ENCODE data around the gene ART3. TPM values are rescaled to one million over a fixed set of nuclear protein-coding genes. Genes with fewer than 3 reads are reported as not detected.

ART3 gene
- polyA plus RNA-seq (2013, experiment 1 of 2): 0.18 TPM
- polyA plus RNA-seq (2013, experiment 2 of 2): 0.20 TPM

- Histone ChIP-seq H4K5ac (ENCODE audit: low read length) (no peak within 1 kb of the TSS), H3K4ac (ENCODE audit: low read depth, low read length) (no peak within 1 kb of the TSS), H2BK5ac (ENCODE audit: low read length) (no peak within 1 kb of the TSS), H3K9ac (ENCODE audit: low read length) (no peak within 1 kb of the TSS), H3K79me1 (ENCODE audit: low read length) (no peaks in the 10 kb centered on the region), H3K27me3 (ENCODE audit: insufficient read depth, low read length, poor library complexity) (no peaks in the 10 kb centered on the region), H3K36me3 (ENCODE audit: control insufficient read depth, insufficient read depth, low read length) (no peaks in the 10 kb centered on the region), H2BK120ac (ENCODE audit: low read depth, low read length) (no peak within 1 kb of the TSS), H3K18ac (ENCODE audit: low read length) (no peak within 1 kb of the TSS), H3K4me3 (ENCODE audit: low read length) (no peak within 1 kb of the TSS), H2BK15ac (replicated peaks; ENCODE audit: low read depth) (no peak within 1 kb of the TSS), H3K4me1 (ENCODE audit: control insufficient read depth, low read depth, low read length) (no peaks in the 10 kb centered on the region), H3K79me2 (ENCODE audit: control insufficient read depth, insufficient read depth, low read length) (no peaks in the 10 kb centered on the region), H3K56ac (ENCODE audit: low read length) (no peak within 1 kb of the TSS), H4K8ac (ENCODE audit: low read depth, low read length) (no peak within 1 kb of the TSS), H3K23ac (ENCODE audit: low read length) (no peak within 1 kb of the TSS), H3K27ac (ENCODE audit: low read depth, low read length) (no peak within 1 kb of the TSS), H3K4me2 (ENCODE audit: low read length) (no peak within 1 kb of the TSS), H2AK5ac (ENCODE audit: low read length) (no peak within 1 kb of the TSS)
- no CpG with 5 or more reads among the region's 1 CpG for WGBS (ENCODE audit: extremely low coverage, insufficient coverage, low lambda C conversion rate)
- DNase-seq: no peak
Observed at GRCh38 chr4:76074468-76074867, at the start of gene ART3. ART3 (plus strand) TSS chr4:76074709; CDS start chr4:76075890, 1,181 bp downstream.

GRCh38 chr4:76028350-76028765, 46.2 kb upstream of the ART3 start:
- Histone ChIP-seq H3K18ac (ENCODE audit: low read length) (no peak overlapping the region), H3K4me1 (ENCODE audit: control insufficient read depth, low read depth, low read length) (no peaks in the 10 kb centered on the region), H2AK5ac (ENCODE audit: low read length) (no peak overlapping the region), H2BK120ac (ENCODE audit: low read depth, low read length) (no peak overlapping the region), H3K27ac (ENCODE audit: low read depth, low read length) (no peak overlapping the region), H3K36me3 (ENCODE audit: control insufficient read depth, insufficient read depth, low read length) (no peaks in the 10 kb centered on the region), H3K9ac (ENCODE audit: low read length) (no peak overlapping the region), H3K4me3 (ENCODE audit: low read length) (no peak overlapping the region), H2BK15ac (replicated peaks; ENCODE audit: low read depth) (no peak overlapping the region), H3K27me3 (ENCODE audit: insufficient read depth, low read length, poor library complexity) (no peaks in the 10 kb centered on the region), H3K56ac (ENCODE audit: low read length) (no peak overlapping the region), H2BK5ac (ENCODE audit: low read length) (no peak overlapping the region), H4K5ac (ENCODE audit: low read length) (no peak overlapping the region), H3K79me1 (ENCODE audit: low read length) (no peaks in the 10 kb centered on the region), H3K23ac (ENCODE audit: low read length) (no peak overlapping the region), H3K79me2 (ENCODE audit: control insufficient read depth, insufficient read depth, low read length) (no peaks in the 10 kb centered on the region), H3K4ac (ENCODE audit: low read depth, low read length) (no peak overlapping the region), H3K4me2 (ENCODE audit: low read length) (no peak overlapping the region), H4K8ac (ENCODE audit: low read depth, low read length) (no peak overlapping the region)
- DNase-seq: no peak
- WGBS (ENCODE audit: extremely low coverage, insufficient coverage, low lambda C conversion rate): no CpG with 5 or more reads among the region's 6 CpGs

- no peaks in the 10 kb centered on the region for H3K79me1 ChIP-seq (ENCODE audit: low read length)
- no peak overlapping the region for H4K8ac ChIP-seq (ENCODE audit: low read depth, low read length)
- no peak overlapping the region for H3K23ac ChIP-seq (ENCODE audit: low read length)
- H3K4me1 ChIP-seq (ENCODE audit: control insufficient read depth, low read depth, low read length): no peaks in the 10 kb centered on the region
- H3K18ac ChIP-seq (ENCODE audit: low read length): no peak overlapping the region
- no peak overlapping the region for H3K27ac ChIP-seq (ENCODE audit: low read depth, low read length)
- no peak overlapping the region for H2AK5ac ChIP-seq (ENCODE audit: low read length)
- H2BK120ac ChIP-seq (ENCODE audit: low read depth, low read length): no peak overlapping the region
- H3K4me3 ChIP-seq (ENCODE audit: low read length): no peak overlapping the region
- H2BK5ac ChIP-seq (ENCODE audit: low read length): no peak overlapping the region
- no peak overlapping the region for H3K56ac ChIP-seq (ENCODE audit: low read length)
- H3K79me2 ChIP-seq (ENCODE audit: control insufficient read depth, insufficient read depth, low read length): no peaks in the 10 kb centered on the region
- H3K4ac ChIP-seq (ENCODE audit: low read depth, low read length): no peak overlapping the region
- no CpG with 5 or more reads among the region's 2 CpGs for WGBS (ENCODE audit: extremely low coverage, insufficient coverage, low lambda C conversion rate)
- no peak for DNase-seq
- no peak overlapping the region for H3K4me2 ChIP-seq (ENCODE audit: low read length)
- H2BK15ac ChIP-seq (replicated peaks; ENCODE audit: low read depth): no peak overlapping the region
- H3K9ac ChIP-seq (ENCODE audit: low read length): no peak overlapping the region
- H3K36me3 ChIP-seq (ENCODE audit: control insufficient read depth, insufficient read depth, low read length): no peaks in the 10 kb centered on the region
- no peaks in the 10 kb centered on the region for H3K27me3 ChIP-seq (ENCODE audit: insufficient read depth, low read length, poor library complexity)
- no peak overlapping the region for H4K5ac ChIP-seq (ENCODE audit: low read length)
Observed at GRCh38 chr4:76029300-76029699, 45.2 kb upstream of the ART3 start.

GRCh38 chr4:76035141-76035540, 39.4 kb upstream of the ART3 start:
- Histone ChIP-seq H3K18ac (ENCODE audit: low read length) (no peak overlapping the region), H3K9ac (ENCODE audit: low read length) (no peak overlapping the region), H2BK15ac (replicated peaks; ENCODE audit: low read depth) (no peak overlapping the region), H3K27me3 (ENCODE audit: insufficient read depth, low read length, poor library complexity) (no peaks in the 10 kb centered on the region), H3K4me2 (ENCODE audit: low read length) (no peak overlapping the region), H3K56ac (ENCODE audit: low read length) (no peak overlapping the region), H2BK120ac (ENCODE audit: low read depth, low read length) (no peak overlapping the region), H3K4me3 (ENCODE audit: low read length) (no peak overlapping the region), H3K27ac (ENCODE audit: low read depth, low read length) (no peak overlapping the region), H2BK5ac (ENCODE audit: low read length) (no peak overlapping the region), H4K5ac (ENCODE audit: low read length) (no peak overlapping the region), H3K79me2 (ENCODE audit: control insufficient read depth, insufficient read depth, low read length) (no peaks in the 10 kb centered on the region), H2AK5ac (ENCODE audit: low read length) (no peak overlapping the region), H3K79me1 (ENCODE audit: low read length) (no peaks in the 10 kb centered on the region), H3K36me3 (ENCODE audit: control insufficient read depth, insufficient read depth, low read length) (no peaks in the 10 kb centered on the region), H3K4me1 (ENCODE audit: control insufficient read depth, low read depth, low read length) (no peaks in the 10 kb centered on the region), H3K4ac (ENCODE audit: low read depth, low read length) (no peak overlapping the region), H3K23ac (ENCODE audit: low read length) (no peak overlapping the region), H4K8ac (ENCODE audit: low read depth, low read length) (no peak overlapping the region)
- DNase-seq: no peak
- no CpG with 5 or more reads among the region's 3 CpGs for WGBS (ENCODE audit: extremely low coverage, insufficient coverage, low lambda C conversion rate)

GRCh38 chr4:76035799-76036380, 38.6 kb upstream of the ART3 start, which contains the start of gene CXCL11:
CXCL11 (minus strand) TSS chr4:76036070; CDS start chr4:76035987, 83 bp downstream.
- Histone ChIP-seq H3K27me3 (ENCODE audit: insufficient read depth, low read length, poor library complexity) (no peaks in the 10 kb centered on the region), H3K27ac (ENCODE audit: low read depth, low read length) (no peak within 1 kb of the TSS), H3K79me1 (ENCODE audit: low read length) (no peaks in the 10 kb centered on the region), H2AK5ac (ENCODE audit: low read length) (no peak within 1 kb of the TSS), H3K4me2 (ENCODE audit: low read length) (no peak within 1 kb of the TSS), H3K4me3 (ENCODE audit: low read length) (no peak within 1 kb of the TSS), H3K4me1 (ENCODE audit: control insufficient read depth, low read depth, low read length) (no peaks in the 10 kb centered on the region), H3K18ac (ENCODE audit: low read length) (no peak within 1 kb of the TSS), H3K56ac (ENCODE audit: low read length) (no peak within 1 kb of the TSS), H3K79me2 (ENCODE audit: control insufficient read depth, insufficient read depth, low read length) (no peaks in the 10 kb centered on the region), H3K36me3 (ENCODE audit: control insufficient read depth, insufficient read depth, low read length) (no peaks in the 10 kb centered on the region), H3K4ac (ENCODE audit: low read depth, low read length) (no peak within 1 kb of the TSS), H2BK5ac (ENCODE audit: low read length) (no peak within 1 kb of the TSS), H4K5ac (ENCODE audit: low read length) (no peak within 1 kb of the TSS), H3K9ac (ENCODE audit: low read length) (no peak within 1 kb of the TSS), H2BK15ac (replicated peaks; ENCODE audit: low read depth) (no peak within 1 kb of the TSS), H2BK120ac (ENCODE audit: low read depth, low read length) (no peak within 1 kb of the TSS), H4K8ac (ENCODE audit: low read depth, low read length) (no peak within 1 kb of the TSS), H3K23ac (ENCODE audit: low read length) (no peak within 1 kb of the TSS)
- no CpG with 5 or more reads among the region's 2 CpGs for WGBS (ENCODE audit: extremely low coverage, insufficient coverage, low lambda C conversion rate)
- DNase-seq: no peak

- DNase-seq: no peak
Observed at GRCh38 chr4:76036855-76037254, 37.7 kb upstream of the ART3 start.

More at GRCh38 chr4:76036855-76037254, 37.7 kb upstream of the ART3 start:
- WGBS (ENCODE audit: extremely low coverage, insufficient coverage, low lambda C conversion rate): no CpG with 5 or more reads among the region's 3 CpGs
- no peak overlapping the region for H3K4me2 ChIP-seq (ENCODE audit: low read length)
- no peaks in the 10 kb centered on the region for H3K79me1 ChIP-seq (ENCODE audit: low read length)
- no peaks in the 10 kb centered on the region for H3K79me2 ChIP-seq (ENCODE audit: control insufficient read depth, insufficient read depth, low read length)
- H3K27ac ChIP-seq (ENCODE audit: low read depth, low read length): no peak overlapping the region
- no peak overlapping the region for H4K5ac ChIP-seq (ENCODE audit: low read length)
- no peaks in the 10 kb centered on the region for H3K27me3 ChIP-seq (ENCODE audit: insufficient read depth, low read length, poor library complexity)
- H2BK15ac ChIP-seq (replicated peaks; ENCODE audit: low read depth): no peak overlapping the region
- H3K18ac ChIP-seq (ENCODE audit: low read length): no peak overlapping the region
- no peak overlapping the region for H2BK5ac ChIP-seq (ENCODE audit: low read length)
- no peak overlapping the region for H3K4me3 ChIP-seq (ENCODE audit: low read length)
- no peak overlapping the region for H3K23ac ChIP-seq (ENCODE audit: low read length)
- no peak overlapping the region for H3K4ac ChIP-seq (ENCODE audit: low read depth, low read length)
- no peak overlapping the region for H2BK120ac ChIP-seq (ENCODE audit: low read depth, low read length)
- H4K8ac ChIP-seq (ENCODE audit: low read depth, low read length): no peak overlapping the region
- no peak overlapping the region for H3K56ac ChIP-seq (ENCODE audit: low read length)
- H3K4me1 ChIP-seq (ENCODE audit: control insufficient read depth, low read depth, low read length): no peaks in the 10 kb centered on the region
- no peak overlapping the region for H2AK5ac ChIP-seq (ENCODE audit: low read length)
- H3K36me3 ChIP-seq (ENCODE audit: control insufficient read depth, insufficient read depth, low read length): no peaks in the 10 kb centered on the region
- no peak overlapping the region for H3K9ac ChIP-seq (ENCODE audit: low read length)
